ENCODE measurements around the gene NNT. TPM values are rescaled to one million over a fixed set of nuclear protein-coding genes. Genes with fewer than 3 reads are reported as not detected.
"Not testable (repeated sequence)": the region's sequence is repeated elsewhere in the genome, so short reads cannot be mapped to it uniquely, and the experiment has no call there.

Gene NNT
- total and polyA plus RNA-seq, 8 donors: 72.4 to 112 (median 85.1) TPM

- Histone ChIP-seq H3K4me1 (no peaks in the 10 kb centered on the region), H3K27ac (no peak overlapping the region), H3K4me3 (no peak overlapping the region), H3K27me3 (no peaks in the 10 kb centered on the region), H3K36me3 (no peaks in the 10 kb centered on the region), H3K9me3 (no peaks in the 10 kb centered on the region)
- ATAC-seq (no peak), DNase-seq (peak in 1 of 4 donors; percentile 26)
- intact Hi-C loops (cut with DNase I): no loop called here
- no peak for TF ChIP-seq CTCF (IDR thresholded peaks at IDR 0.05)
Observed at GRCh38 chr5:43712081-43712480, 109.1 kb downstream of the NNT start.

- H3K36me3 ChIP-seq; H3K4me3 ChIP-seq; ATAC-seq; H3K4me1 ChIP-seq; H3K27me3 ChIP-seq; H3K27ac ChIP-seq; intact Hi-C loops (cut with DNase I); H3K9me3 ChIP-seq; DNase-seq: not testable (repeated sequence)
Observed at GRCh38 chr5:43719783-43720182, 116.8 kb downstream of the NNT start.

- DNase-seq (no peak), ATAC-seq (no peak)
- no peak overlapping the region for H3K4me3 ChIP-seq
- no peaks in the 10 kb centered on the region for H3K9me3 ChIP-seq
- no peaks in the 10 kb centered on the region for H3K27me3 ChIP-seq
- no peak overlapping the region for H3K27ac ChIP-seq
- H3K36me3 ChIP-seq: no peaks in the 10 kb centered on the region
- intact Hi-C loops (cut with DNase I): no loop called here
- H3K4me1 ChIP-seq: no peaks in the 10 kb centered on the region
- TF ChIP-seq CTCF (IDR thresholded peaks at IDR 0.05): no peak
Observed at GRCh38 chr5:43728581-43728980, 125.6 kb downstream of the NNT start.

- no peaks in the 10 kb centered on the region for H3K9me3 ChIP-seq
- no peak overlapping the region for H3K27ac ChIP-seq
- DNase-seq (peak in 1 of 4 donors; percentile 39), ATAC-seq (no peak)
- no peak overlapping the region for H3K4me3 ChIP-seq
- no peaks in the 10 kb centered on the region for H3K27me3 ChIP-seq
- intact Hi-C loops (cut with DNase I): no loop called here
- no peaks in the 10 kb centered on the region for H3K4me1 ChIP-seq
- no peaks in the 10 kb centered on the region for H3K36me3 ChIP-seq
- TF ChIP-seq CTCF (IDR thresholded peaks at IDR 0.05): peak; percentile 25 to 44
Observed at GRCh38 chr5:43729846-43730478, 127.0 kb downstream of the NNT start.

DNA sequence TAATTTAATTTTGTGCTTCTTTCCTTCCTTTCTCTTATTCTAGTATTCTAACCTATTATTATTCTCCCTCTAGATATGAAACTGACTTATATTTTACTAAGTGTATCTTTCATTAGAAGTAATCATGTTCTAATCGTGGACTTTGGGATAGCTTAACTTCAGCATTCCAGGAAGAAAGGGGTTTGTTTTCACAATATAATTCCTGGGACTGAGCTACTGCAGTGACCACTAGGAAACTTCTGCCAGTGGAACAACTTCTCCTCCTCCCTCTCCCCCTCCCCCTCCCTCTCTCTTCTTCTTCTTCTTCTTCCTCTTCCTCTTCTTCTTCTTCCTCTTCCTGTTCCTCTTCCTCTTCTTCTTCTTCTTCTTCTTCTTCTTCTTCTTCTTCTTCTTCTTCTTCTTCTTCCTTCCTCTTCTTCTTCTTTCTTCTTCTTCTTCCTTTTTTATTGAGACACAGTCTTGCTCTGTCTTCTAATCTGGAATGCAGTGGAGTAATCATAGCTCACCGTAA is 127.9 kb downstream of the NNT start:
- TF ChIP-seq CTCF (IDR thresholded peaks at IDR 0.05): no peak
- Histone ChIP-seq H3K36me3 (no peaks in the 10 kb centered on the region), H3K4me3 (no peak overlapping the region), H3K27me3 (no peaks in the 10 kb centered on the region), H3K27ac (no peak overlapping the region), H3K4me1 (no peaks in the 10 kb centered on the region), H3K9me3 (no peaks in the 10 kb centered on the region)
- intact Hi-C loops (cut with DNase I): no loop called here
- ATAC-seq (no peak), DNase-seq (no peak)

DNA sequence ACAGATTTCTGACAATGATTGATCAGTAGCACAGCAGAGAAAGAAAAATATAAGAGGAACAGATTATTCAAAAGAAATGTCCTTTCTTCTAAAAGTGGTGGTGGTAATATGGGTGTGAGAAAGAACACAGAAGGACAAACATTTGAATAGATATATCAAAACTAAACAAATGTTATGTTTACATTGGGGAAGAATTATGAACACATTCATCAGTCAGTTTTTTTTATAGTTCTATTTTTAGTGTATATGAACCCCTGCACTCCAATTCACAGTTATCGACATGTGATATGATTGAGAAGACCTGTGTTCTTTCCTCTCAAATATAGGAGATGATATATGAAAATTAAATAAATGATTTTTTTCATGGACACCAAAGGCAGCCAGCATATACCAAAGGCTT is 128.6 kb downstream of the NNT start:
- ATAC-seq: no peak
- no peak overlapping the region for H3K27ac ChIP-seq
- intact Hi-C loops (cut with DNase I): no loop called here

GRCh38 chr5:43745923-43746548 is 143.1 kb downstream of the NNT start:
- ATAC-seq; H3K27me3 ChIP-seq; H3K36me3 ChIP-seq; H3K4me1 ChIP-seq; intact Hi-C loops (cut with DNase I); H3K9me3 ChIP-seq; H3K4me3 ChIP-seq; H3K27ac ChIP-seq: not testable (repeated sequence)
- peak in 1 of 4 donors; percentile 58 for DNase-seq

More for the DNA sequence above, 128.6 kb downstream of the NNT start:
- Histone ChIP-seq H3K36me3 (no peaks in the 10 kb centered on the region), H3K4me3 (no peak overlapping the region), H3K9me3 (no peaks in the 10 kb centered on the region), H3K27me3 (no peaks in the 10 kb centered on the region), H3K4me1 (no peaks in the 10 kb centered on the region)
- no peak for DNase-seq
- TF ChIP-seq CTCF (IDR thresholded peaks at IDR 0.05): no peak

Measured in left lung (tissue), 10 donors.